Naive thymus-derived CD4-positive, alpha-beta T cell (primary cell): Measurements from ENCODE around the gene OR4F15. TPM values are rescaled to one million over a fixed set of nuclear protein-coding genes. Genes with fewer than 3 reads are reported as not detected.

ENCODE experiments used
- ATAC-seq: fragments of 150-1000 bp; cut with Tn5 transposase; 2 replicates; pipeline ENCODE4 v1.10.0; 2021; ENCODE audit warnings: mild to moderate bottlenecking, moderate library complexity
- CTCF ChIA-PET: fragments of 350-600 bp; sonication (Branson Sonifier 250); formaldehyde crosslinking; loops from one replicate; lab custom pipeline; 2021; ENCODE audit warnings: antibody characterized with exemption; lab: Charles Lee
- POLR2A ChIA-PET: fragments of 350-600 bp; sonication (Branson Sonifier 250); formaldehyde crosslinking; loops from one replicate; lab custom pipeline; 2021; ENCODE audit warnings: antibody characterized with exemption, inconsistent platforms; lab: Charles Lee
- DNase-seq, 9 donors: peaks; one replicate each; pipeline versions ENCODE4 v3.0.0 to v3.0.0-alpha.2; 2020 to 2022; ENCODE audit warnings: mixed read lengths in 1 of 9
- H3K27ac ChIP-seq: one replicate; pipeline ENCODE4 v1.7.0; 2013; ENCODE audit warnings: mild to moderate bottlenecking, low read depth, low read length, moderate library complexity
- H3K27me3 ChIP-seq, 2 donors: one replicate each; pipeline ENCODE4 v1.7.0; 2013; ENCODE audit warnings: low read length in 2 of 2, mild to moderate bottlenecking in 2 of 2, moderate library complexity in 2 of 2; ENCODE audit not compliant: control insufficient read depth in 2 of 2, insufficient read depth in 2 of 2
- H3K36me3 ChIP-seq, 3 experiments: 1 replicate in 2 of 3; 2 replicates in 1 of 3; pipeline ENCODE4 v1.7.0; 2013; ENCODE audit warnings: low read length in 3 of 3, mild to moderate bottlenecking in 3 of 3, moderate library complexity in 1 of 3; ENCODE audit not compliant: insufficient read depth in 3 of 3, control insufficient read depth in 2 of 3
- H3K4me1 ChIP-seq, 2 donors: one replicate each; pipeline ENCODE4 v1.7.0; 2013; ENCODE audit warnings: low read length in 2 of 2, mild to moderate bottlenecking in 2 of 2, moderate library complexity in 1 of 2; ENCODE audit not compliant: control insufficient read depth in 2 of 2, insufficient read depth in 2 of 2
- H3K4me3 ChIP-seq: 2 replicates; pipeline ENCODE4 v1.7.0; 2013; ENCODE audit warnings: mild to moderate bottlenecking, low read length
- H3K9me3 ChIP-seq, 3 experiments: 1 replicate in 2 of 3; 2 replicates in 1 of 3; pipeline ENCODE4 v1.7.0; 2013; ENCODE audit warnings: low read length in 3 of 3; ENCODE audit not compliant: control insufficient read depth in 2 of 3
- H3K27ac Mint-ChIP-seq, 9 donors: one replicate each; pipeline ENCODE4 v1.8.0; 2020 to 2022; ENCODE audit warnings: mixed read lengths in 9 of 9, mild to moderate bottlenecking in 8 of 9, moderate library complexity in 5 of 9, inconsistent platforms in 2 of 9
- H3K27me3 Mint-ChIP-seq, 5 donors: one replicate each; pipeline ENCODE4 v1.8.0; 2021 to 2022; ENCODE audit warnings: mixed read lengths in 5 of 5, mild to moderate bottlenecking in 1 of 5
- H3K36me3 Mint-ChIP-seq, 5 donors: one replicate each; pipeline ENCODE4 v1.8.0; 2020 to 2022; ENCODE audit warnings: mixed read lengths in 5 of 5, mild to moderate bottlenecking in 3 of 5, inconsistent platforms in 1 of 5
- H3K4me1 Mint-ChIP-seq, 7 donors: one replicate each; pipeline ENCODE4 v1.8.0; 2020 to 2022; ENCODE audit warnings: mixed read lengths in 7 of 7, mild to moderate bottlenecking in 3 of 7, inconsistent platforms in 1 of 7
- H3K4me3 Mint-ChIP-seq, 10 donors: one replicate each; pipeline ENCODE4 v1.8.0; 2020 to 2022; ENCODE audit warnings: mild to moderate bottlenecking in 10 of 10, mixed read lengths in 10 of 10, moderate library complexity in 6 of 10, inconsistent platforms in 2 of 10
- H3K9me3 Mint-ChIP-seq, 11 donors: one replicate each; pipeline ENCODE4 v1.8.0; 2020 to 2022; ENCODE audit warnings: mixed read lengths in 11 of 11, mild to moderate bottlenecking in 4 of 11, inconsistent platforms in 1 of 11, moderate library complexity in 1 of 11
- intact Hi-C, 2 donors: fragments of 100-400 bp; cut with micrococcal nuclease; formaldehyde crosslinking; loops; one replicate each; pipeline ENCODE4 v1.15.1; 2023
- polyA plus RNA-seq, 2 donors: library from polyadenylated mRNA; unstranded; fragments of 300-500 nt; fragmentation: Illumina TruSeq; gene quantifications; one replicate each; pipeline ENCODE4 v1.2.3, GENCODE V29; 2021
- total RNA-seq, 6 experiments: library from RNA in 5 of 6; stranded (reverse) in 5 of 6; gene quantifications; 1 replicate in 5 of 6; 2 replicates in 1 of 6; pipeline ENCODE4 v1.2.3 and lab custom pipeline; 2021 to 2026

Gene OR4F15
- total and polyA plus RNA-seq, 7 experiments from 2014 or later: 0.16 TPM; not detected in 6

DNA sequence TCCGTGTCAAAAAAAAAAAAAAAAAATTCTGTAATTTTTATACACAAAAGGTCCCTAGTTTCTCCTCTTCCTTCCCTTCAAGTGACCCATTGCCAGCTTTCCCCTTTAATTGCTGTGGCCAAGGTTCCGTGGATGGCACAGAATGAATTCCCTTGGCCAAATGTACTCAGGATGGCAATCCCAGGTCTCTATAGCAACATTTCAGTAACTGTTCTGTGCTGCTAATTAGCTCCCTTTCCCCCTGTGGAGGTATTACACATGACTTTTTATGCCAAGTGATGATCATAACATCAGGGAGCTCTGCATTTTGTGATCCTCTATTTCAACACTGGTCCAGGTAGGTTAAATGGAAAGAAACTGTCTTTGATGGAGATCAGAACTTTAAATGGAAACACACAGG is 8.8 kb upstream of the OR4F15 start, which contains the start of gene OR4F6:
TSS of gene OR4F6 (plus strand) at position 301 of the 400 bp plus-strand sequence. CDS start 2,211 bp downstream, outside the sequence.
- H3K9me3 ChIP-seq: no peaks in the 10 kb centered on the region
- Mint-ChIP-seq H3K27me3 (peaks cover 6 to 32% (median 26%) of the 10 kb centered on the region in 5 donors), H3K4me1 (no peaks in the 10 kb centered on the region), H3K27ac (no peak within 1 kb of the TSS), H3K9me3 (peaks cover 0 to 4% (median 0%) of the 10 kb centered on the region in 11 donors), H3K4me3 (no peak within 1 kb of the TSS), H3K36me3 (peaks cover 0 to 6% (median 0%) of the 10 kb centered on the region in 5 donors)
- H3K27me3 ChIP-seq: no peaks in the 10 kb centered on the region
- intact Hi-C loops: no loop called here
- ChIA-PET POLR2A (no interaction called here), CTCF (interaction anchor here (0.6 kb wide), 1 partner anchor 738 kb away, joined by 4 read pairs; no protein-coding TSS in a partner anchor)
- H3K27ac ChIP-seq: no peak within 1 kb of the TSS
- ATAC-seq (no peak), DNase-seq (no peak)
- H3K36me3 ChIP-seq: no peaks in the 10 kb centered on the region
- no peaks in the 10 kb centered on the region for H3K4me1 ChIP-seq
- H3K4me3 ChIP-seq: no peak within 1 kb of the TSS

GRCh38 chr15:101803676-101804075 is 8.3 kb upstream of the OR4F15 start:
- ATAC-seq: no peak
- Histone ChIP-seq H3K4me3 (no peak overlapping the region), H3K36me3 (no peaks in the 10 kb centered on the region), H3K9me3 (no peaks in the 10 kb centered on the region), H3K27ac (no peak overlapping the region), H3K4me1 (no peaks in the 10 kb centered on the region), H3K27me3 (no peaks in the 10 kb centered on the region)
- no peak overlapping the region for H3K27ac Mint-ChIP-seq
- peaks cover 6 to 34% (median 24%) of the 10 kb centered on the region in 5 donors for H3K27me3 Mint-ChIP-seq
- no peak for DNase-seq
- ChIA-PET POLR2A (no interaction called here), CTCF (interaction anchor here (0.6 kb wide), 1 partner anchor 738 kb away, joined by 4 read pairs; no protein-coding TSS in a partner anchor)
- no peaks in the 10 kb centered on the region for H3K4me1 Mint-ChIP-seq
- peaks cover 0 to 2% (median 0%) of the 10 kb centered on the region in 11 donors for H3K9me3 Mint-ChIP-seq
- peaks cover 0 to 4% (median 0%) of the 10 kb centered on the region in 5 donors for H3K36me3 Mint-ChIP-seq
- H3K4me3 Mint-ChIP-seq: no peak overlapping the region
- intact Hi-C loops: no loop called here

DNA sequence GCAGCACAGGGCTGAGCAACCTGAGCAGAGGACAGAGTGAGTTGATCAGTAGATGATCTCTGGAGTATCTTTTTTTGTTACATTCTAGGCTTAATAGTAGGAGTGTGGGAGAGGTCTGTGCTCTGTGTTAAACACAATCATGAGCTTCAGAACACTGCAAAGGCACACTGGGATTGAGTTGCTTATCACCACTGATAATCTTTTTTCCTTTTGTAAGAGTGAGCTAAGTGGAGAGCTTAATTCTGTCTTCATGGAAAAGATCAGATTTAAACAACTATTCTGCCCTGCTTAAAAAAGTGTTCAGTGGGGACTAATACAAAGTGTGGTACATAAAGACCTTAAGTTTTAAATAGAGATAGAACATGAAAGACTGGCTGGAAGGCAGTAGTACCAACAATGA is 7.6 kb upstream of the OR4F15 start:
- Mint-ChIP-seq H3K27me3 (peaks cover 6 to 37% (median 28%) of the 10 kb centered on the region in 5 donors), H3K27ac (no peak overlapping the region), H3K9me3 (peaks cover 0 to 2% (median 0%) of the 10 kb centered on the region in 11 donors), H3K4me3 (no peak overlapping the region), H3K4me1 (no peaks in the 10 kb centered on the region), H3K36me3 (peaks cover 0 to 4% (median 0%) of the 10 kb centered on the region in 5 donors)
- POLR2A ChIA-PET: no interaction called here
- H3K27ac ChIP-seq: no peak overlapping the region
- H3K4me3 ChIP-seq: no peak overlapping the region
- ATAC-seq (no peak), DNase-seq (no peak)
- no peaks in the 10 kb centered on the region for H3K27me3 ChIP-seq
- intact Hi-C loops: no loop called here
- no peaks in the 10 kb centered on the region for H3K9me3 ChIP-seq
- no peaks in the 10 kb centered on the region for H3K4me1 ChIP-seq
- H3K36me3 ChIP-seq: no peaks in the 10 kb centered on the region
- CTCF ChIA-PET: interaction anchor here (0.6 kb wide), 1 partner anchor 290 kb away, joined by 4 read pairs; no protein-coding TSS in a partner anchor

- intact Hi-C loops: no loop called here
- ATAC-seq (no peak), DNase-seq (no peak)
- Histone ChIP-seq H3K36me3 (no peaks in the 10 kb centered on the region), H3K9me3 (no peaks in the 10 kb centered on the region), H3K4me3 (no peak overlapping the region), H3K4me1 (no peaks in the 10 kb centered on the region), H3K27ac (no peak overlapping the region), H3K27me3 (no peaks in the 10 kb centered on the region)
- peaks cover 0 to 4% (median 0%) of the 10 kb centered on the region in 5 donors for H3K36me3 Mint-ChIP-seq
- POLR2A ChIA-PET: no interaction called here
- no peak overlapping the region for H3K27ac Mint-ChIP-seq
- peaks cover 0 to 2% (median 0%) of the 10 kb centered on the region in 11 donors for H3K9me3 Mint-ChIP-seq
- peaks cover 6 to 43% (median 33%) of the 10 kb centered on the region in 5 donors for H3K27me3 Mint-ChIP-seq
- no peaks in the 10 kb centered on the region for H3K4me1 Mint-ChIP-seq
- H3K4me3 Mint-ChIP-seq: no peak overlapping the region
- CTCF ChIA-PET: interaction anchor here (0.6 kb wide), 1 partner anchor 291 kb away, joined by 4 read pairs; no protein-coding TSS in a partner anchor
Observed at GRCh38 chr15:101804941-101805340, 7.1 kb upstream of the OR4F15 start.

DNA sequence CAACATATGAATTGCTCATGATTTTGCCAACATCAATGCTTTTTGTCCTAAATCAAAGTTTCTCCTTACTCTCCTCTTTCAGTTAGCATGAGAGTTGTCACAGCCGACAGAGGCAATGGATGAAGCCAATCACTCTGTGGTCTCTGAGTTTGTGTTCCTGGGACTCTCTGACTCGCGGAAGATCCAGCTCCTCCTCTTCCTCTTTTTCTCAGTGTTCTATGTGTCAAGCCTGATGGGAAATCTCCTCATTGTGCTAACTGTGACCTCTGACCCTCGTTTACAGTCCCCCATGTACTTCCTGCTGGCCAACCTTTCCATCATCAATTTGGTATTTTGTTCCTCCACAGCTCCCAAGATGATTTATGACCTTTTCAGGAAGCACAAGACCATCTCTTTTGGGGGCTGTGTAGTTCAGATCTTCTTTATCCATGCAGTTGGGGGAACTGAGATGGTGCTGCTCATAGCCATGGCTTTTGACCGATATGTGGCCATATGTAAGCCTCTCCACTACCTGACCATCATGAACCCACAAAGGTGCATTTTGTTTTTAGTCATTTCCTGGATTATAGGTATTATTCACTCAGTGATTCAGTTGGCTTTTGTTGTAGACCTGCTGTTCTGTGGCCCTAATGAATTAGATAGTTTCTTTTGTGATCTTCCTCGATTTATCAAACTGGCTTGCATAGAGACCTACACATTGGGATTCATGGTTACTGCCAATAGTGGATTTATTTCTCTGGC is 6.2 kb upstream of the OR4F15 start:
- H3K9me3 ChIP-seq: no peaks in the 10 kb centered on the region
- H3K36me3 ChIP-seq: no peaks in the 10 kb centered on the region
- no peaks in the 10 kb centered on the region for H3K4me1 Mint-ChIP-seq
- ATAC-seq (no peak), DNase-seq (no peak)
- ChIA-PET CTCF (no interaction called here), POLR2A (no interaction called here)
- H3K4me3 Mint-ChIP-seq: no peak overlapping the region
- H3K36me3 Mint-ChIP-seq: peaks cover 0 to 4% (median 0%) of the 10 kb centered on the region in 5 donors
- no peak overlapping the region for H3K27ac ChIP-seq
- H3K9me3 Mint-ChIP-seq: peaks cover 0 to 2% (median 0%) of the 10 kb centered on the region in 11 donors
- H3K4me1 ChIP-seq: no peaks in the 10 kb centered on the region
- no peak overlapping the region for H3K27ac Mint-ChIP-seq
- peaks cover 6 to 48% (median 37%) of the 10 kb centered on the region in 5 donors for H3K27me3 Mint-ChIP-seq
- H3K27me3 ChIP-seq: no peaks in the 10 kb centered on the region
- intact Hi-C loops: no loop called here
- H3K4me3 ChIP-seq: no peak overlapping the region

DNA sequence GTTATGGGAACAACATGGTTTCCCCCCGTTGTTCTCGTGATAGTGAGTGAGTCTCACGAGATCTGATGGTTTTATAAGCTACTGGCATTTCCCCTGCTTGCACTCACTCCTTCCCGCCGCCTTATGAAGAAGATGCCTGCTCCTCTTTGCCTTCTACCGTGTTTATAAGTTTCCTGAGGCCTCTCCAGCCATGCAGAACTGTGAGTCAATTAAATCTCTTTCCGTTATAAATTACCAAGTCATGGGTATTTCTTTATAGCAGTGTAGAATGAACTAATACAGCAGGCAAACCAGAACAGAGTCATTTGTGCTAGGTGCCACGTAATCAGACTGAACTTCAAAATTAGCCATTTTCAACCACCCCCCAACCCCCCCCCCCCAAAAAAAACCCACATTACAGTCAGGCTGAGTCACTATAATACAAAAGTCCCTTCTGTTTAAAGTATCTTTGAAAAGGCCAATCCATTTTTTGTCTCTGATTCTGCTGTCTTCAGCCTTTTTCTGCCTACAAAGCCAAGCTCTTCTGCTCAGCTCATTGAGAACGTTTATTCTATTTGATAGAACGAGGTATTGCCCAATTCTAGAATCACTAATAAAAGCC is 4.6 kb upstream of the OR4F15 start:
- Mint-ChIP-seq H3K36me3 (no peaks in the 10 kb centered on the region), H3K4me3 (no peak overlapping the region), H3K27ac (no peak overlapping the region), H3K4me1 (no peaks in the 10 kb centered on the region), H3K9me3 (peaks cover 0 to 2% (median 0%) of the 10 kb centered on the region in 11 donors), H3K27me3 (peaks cover 11 to 63% (median 43%) of the 10 kb centered on the region in 5 donors)
- Histone ChIP-seq H3K36me3 (no peaks in the 10 kb centered on the region), H3K27ac (no peak overlapping the region), H3K4me3 (no peak overlapping the region), H3K9me3 (no peaks in the 10 kb centered on the region), H3K4me1 (no peaks in the 10 kb centered on the region), H3K27me3 (no peaks in the 10 kb centered on the region)
- POLR2A ChIA-PET: no interaction called here
- ATAC-seq (no peak), DNase-seq (no peak)
- intact Hi-C loops: no loop called here
- CTCF ChIA-PET: no interaction called here
